H1 (cell line): ENCODE data around the gene MAP3K3. TPM values are rescaled to one million over a fixed set of nuclear protein-coding genes. Genes with fewer than 3 reads are reported as not detected.

Source experiments
- CTCF ChIA-PET: fragments of 300-600 bp; sonication (Branson Sonifier 250); formaldehyde crosslinking; loops from one replicate; lab custom pipeline; 2021; ENCODE audit not compliant: partially characterized antibody; lab: Charles Lee
- POLR2A ChIA-PET: fragments of 300-600 bp; sonication (Branson Sonifier 250); formaldehyde crosslinking; loops from one replicate; lab custom pipeline; 2021; ENCODE audit warnings: inconsistent platforms; ENCODE audit not compliant: partially characterized antibody; lab: Charles Lee
- DNase-seq, 2 experiments: peaks; one replicate each; pipeline versions ENCODE4 v3.0.0 to v3.0.0-alpha.2; 2010 to 2022; ENCODE audit warnings: low spot score in 2 of 2, low read depth in 1 of 2, mixed read lengths in 1 of 2
- FAIRE-seq: peaks from 2 replicates; lab custom pipeline; 2011; peaks lifted over from hg19 to GRCh38; lab: Jason Lieb, UNC
- H2AFZ ChIP-seq: 2 replicates; pipeline ENCODE4 v1.8.1; 2012; ENCODE audit warnings: low read length, inconsistent platforms
- H2AK5ac ChIP-seq: 2 replicates; pipeline ENCODE4 v1.6.1; 2013; ENCODE audit warnings: low read depth, low read length
- H2BK120ac ChIP-seq: replicated peaks from 2 replicates; pipeline ENCODE3; 2013; ENCODE audit warnings: low read depth, low read length, inconsistent platforms
- H2BK12ac ChIP-seq: 2 replicates; pipeline ENCODE4 v1.6.1; 2013; ENCODE audit warnings: low read depth, low read length
- H2BK15ac ChIP-seq: 2 replicates; pipeline ENCODE4 v1.6.1; 2013; ENCODE audit warnings: low read length
- H2BK20ac ChIP-seq: 2 replicates; pipeline ENCODE4 v1.6.1; 2013; ENCODE audit warnings: low read length
- H2BK5ac ChIP-seq: 2 replicates; pipeline ENCODE4 v1.6.1; 2013; ENCODE audit warnings: low read depth, low read length
- H3K14ac ChIP-seq: 2 replicates; pipeline ENCODE4 v1.6.1; 2013; ENCODE audit warnings: inconsistent platforms; ENCODE audit not compliant: insufficient read length
- H3K18ac ChIP-seq: 2 replicates; pipeline ENCODE4 v1.6.1; 2013; ENCODE audit warnings: low read length; ENCODE audit errors: extremely low read depth
- H3K23ac ChIP-seq: 2 replicates; pipeline ENCODE4 v1.6.1; 2013; ENCODE audit warnings: inconsistent platforms; ENCODE audit not compliant: insufficient read length
- H3K23me2 ChIP-seq: 2 replicates; pipeline ENCODE4 v1.6.1; 2013; ENCODE audit warnings: low read depth, low read length
- H3K27ac ChIP-seq: 2 replicates; pipeline ENCODE4 v1.6.1; 2011; ENCODE audit warnings: low read depth, low read length, inconsistent platforms
- H3K27me3 ChIP-seq, 4 experiments: replicated peaks in 1 of 4; 1 replicate in 1 of 4; 2 replicates in 3 of 4; pipeline versions ENCODE4 v1.6.1 to v1.8.1; 2011 to 2013; ENCODE audit warnings: low read length in 3 of 4, mild to moderate bottlenecking in 3 of 4, inconsistent platforms in 2 of 4, mixed read lengths in 2 of 4, moderate library complexity in 1 of 4; ENCODE audit not compliant: control insufficient read depth in 3 of 4, insufficient read depth in 3 of 4; ENCODE audit errors: extremely low read depth in 1 of 4
- H3K36me3 ChIP-seq, 4 experiments: 2 replicates each; pipeline versions ENCODE4 v1.6.1 to v1.8.1; 2011 to 2013; ENCODE audit warnings: mild to moderate bottlenecking in 4 of 4, low read length in 3 of 4, moderate library complexity in 2 of 4, control low read depth in 1 of 4, inconsistent platforms in 1 of 4; ENCODE audit not compliant: insufficient read depth in 4 of 4, control insufficient read depth in 2 of 4
- H3K4ac ChIP-seq: replicated peaks from 2 replicates; pipeline ENCODE3; 2013; ENCODE audit warnings: low read length, low read depth, mixed read lengths, inconsistent platforms; ENCODE audit not compliant: insufficient read length
- H3K4me1 ChIP-seq, 4 experiments: replicated peaks in 1 of 4; 1 replicate in 1 of 4; 2 replicates in 3 of 4; pipeline versions ENCODE4 v1.6.1 to v1.8.1; 2011 to 2013; ENCODE audit warnings: low read length in 3 of 4, inconsistent platforms in 2 of 4, mixed read lengths in 1 of 4; ENCODE audit not compliant: insufficient read depth in 4 of 4, control insufficient read depth in 3 of 4
- H3K4me2 ChIP-seq, 2 experiments: 2 replicates each; pipeline versions ENCODE4 v1.6.1 to v1.8.1; 2011 to 2013; ENCODE audit warnings: low read depth in 2 of 2, low read length in 2 of 2, control low read depth in 1 of 2, inconsistent platforms in 1 of 2, mild to moderate bottlenecking in 1 of 2; ENCODE audit not compliant: insufficient read depth in 1 of 2
- H3K4me3 ChIP-seq, 4 experiments: fragments of 200-600, 300-600 bp in 1 of 4; sonication (generic), shearing (Covaris generic), sonication (Bioruptor Twin) in 1 of 4; 2 replicates each; pipeline versions ENCODE4 v1.5.1 to v1.8.1; 2011 to 2016; ENCODE audit warnings: low read length in 4 of 4, low read depth in 3 of 4, control low read depth in 2 of 4, inconsistent platforms in 2 of 4, mild to moderate bottlenecking in 2 of 4, mixed read lengths in 1 of 4, moderate library complexity in 1 of 4; ENCODE audit not compliant: insufficient read depth in 2 of 4; ENCODE audit errors: extremely low read depth in 1 of 4
- H3K56ac ChIP-seq: replicated peaks from 2 replicates; pipeline ENCODE3; 2013; ENCODE audit warnings: low read depth, mild to moderate bottlenecking, mixed read lengths, low read length, inconsistent platforms; ENCODE audit not compliant: insufficient read length
- H3K79me1 ChIP-seq: 2 replicates; pipeline ENCODE4 v1.6.1; 2013; ENCODE audit warnings: low read depth, low read length, control low read depth
- H3K79me2 ChIP-seq, 2 experiments: 2 replicates each; pipeline versions ENCODE4 v1.6.1 to v1.8.1; 2012 to 2013; ENCODE audit warnings: low read length in 2 of 2, mild to moderate bottlenecking in 2 of 2, inconsistent platforms in 1 of 2; ENCODE audit not compliant: insufficient read depth in 2 of 2, control insufficient read depth in 1 of 2
- H3K9ac ChIP-seq, 4 experiments: replicated peaks in 1 of 4; 1 replicate in 1 of 4; 2 replicates in 3 of 4; pipeline versions ENCODE4 v1.6.1 to v1.8.1; 2011 to 2013; ENCODE audit warnings: low read depth in 3 of 4, low read length in 3 of 4, control low read depth in 2 of 4, mild to moderate bottlenecking in 2 of 4, moderate library complexity in 2 of 4, inconsistent platforms in 1 of 4; ENCODE audit errors: extremely low read depth in 1 of 4
- H3K9me3 ChIP-seq, 2 experiments: 2 replicates each; pipeline versions ENCODE4 v1.6.1 to v1.8.1; 2012 to 2013; ENCODE audit warnings: mild to moderate bottlenecking in 2 of 2, moderate library complexity in 2 of 2, control low read depth in 1 of 2, inconsistent platforms in 1 of 2, low read depth in 1 of 2, low read length in 1 of 2, mixed read lengths in 1 of 2; ENCODE audit not compliant: insufficient read depth in 2 of 2
- H4K20me1 ChIP-seq, 2 experiments: replicated peaks in 1 of 2; 2 replicates each; pipeline versions ENCODE3 to v1.8.1; 2011 to 2013; ENCODE audit warnings: inconsistent platforms in 2 of 2, low read length in 2 of 2, mild to moderate bottlenecking in 1 of 2; ENCODE audit not compliant: insufficient read depth in 2 of 2, control insufficient read depth in 1 of 2
- H4K5ac ChIP-seq: 2 replicates; pipeline ENCODE4 v1.6.1; 2013; ENCODE audit warnings: low read length, low read depth, mixed read lengths, inconsistent platforms; ENCODE audit not compliant: insufficient read length
- H4K8ac ChIP-seq: 2 replicates; pipeline ENCODE4 v1.8.0; 2013; ENCODE audit warnings: mild to moderate bottlenecking, moderate library complexity, low read length, inconsistent platforms; ENCODE audit not compliant: insufficient read depth; ENCODE audit errors: extremely low read depth
- H4K91ac ChIP-seq: replicated peaks from 2 replicates; pipeline ENCODE3; 2013; ENCODE audit warnings: low read length, mixed read lengths, inconsistent platforms; ENCODE audit not compliant: insufficient read length
- ASH2L ChIP-seq: fragments of 200-600, 300-600 bp; sonication (generic); IDR thresholded peaks from one replicate; pipeline ENCODE4 v1.7.1; 2017; ENCODE audit warnings: low read length
- ATF2 ChIP-seq: IDR thresholded peaks from 2 replicates; pipeline ENCODE4 v1.6.1; 2012; ENCODE audit warnings: low read length, inconsistent platforms
- CREB1 ChIP-seq: IDR thresholded peaks from 2 replicates; pipeline ENCODE4 v1.6.1; 2012; ENCODE audit warnings: inconsistent platforms
- FOSL1 ChIP-seq: IDR thresholded peaks from 2 replicates; pipeline ENCODE4 v1.6.1; 2011; ENCODE audit warnings: mild to moderate bottlenecking, low read depth, low read length, moderate library complexity; ENCODE audit not compliant: insufficient read depth
- KDM4A ChIP-seq: IDR thresholded peaks from one replicate; pipeline ENCODE4 v1.7.1; 2012; ENCODE audit warnings: low read depth, mild to moderate bottlenecking, moderate library complexity, low read length, inconsistent platforms; ENCODE audit not compliant: severe bottlenecking
- RXRA ChIP-seq: IDR thresholded peaks from 2 replicates; pipeline ENCODE4 v1.6.1; 2011; ENCODE audit warnings: low read depth, mild to moderate bottlenecking, low read length, moderate library complexity; ENCODE audit not compliant: insufficient read depth
- SIN3A ChIP-seq, 2 experiments: IDR thresholded peaks in 1 of 2; conservative IDR thresholded peaks in 1 of 2; 2 replicates each; pipeline ENCODE4 v1.6.1; 2011 to 2012; ENCODE audit warnings: low read length in 2 of 2, improper control_type of control experiment in 1 of 2, low read depth in 1 of 2, mild to moderate bottlenecking in 1 of 2
- SP4 ChIP-seq: IDR thresholded peaks from 2 replicates; pipeline ENCODE4 v1.6.1; 2012; ENCODE audit warnings: low read length, inconsistent platforms
- SRF ChIP-seq: IDR thresholded peaks from 2 replicates; pipeline ENCODE4 v1.6.1; 2011; ENCODE audit warnings: mild to moderate bottlenecking, low read depth, low read length, moderate library complexity
- USF2 ChIP-seq: IDR thresholded peaks from 2 replicates; pipeline ENCODE4 v1.6.1; 2011; ENCODE audit warnings: low read length, improper control_type of control experiment
- WGBS, 2 experiments: shearing (Covaris generic) in 1 of 2; methylation state at CpG; one replicate each; pipeline versions ENCODE4 v1.1.6 to v1.1.7; 2013 to 2015; ENCODE audit warnings: low lambda C conversion rate in 2 of 2, mixed read lengths in 2 of 2, inconsistent platforms in 1 of 2, low coverage in 1 of 2, missing lambda C conversion rate in 1 of 2; ENCODE audit not compliant: insufficient replicate concordance in 2 of 2, insufficient coverage in 1 of 2, insufficient read length in 1 of 2; ENCODE audit errors: extremely low coverage in 1 of 2, missing lambda C conversion rate in 1 of 2; 5-methylcytosine and 5-hydroxymethylcytosine counted together
- polyA plus RNA-seq, 7 experiments: library from polyadenylated mRNA; depleted of rRNA in 3 of 7; stranded (reverse) in 5 of 7; unstranded in 2 of 7; fragments of >200 nt in 5 of 7; fragments of 200-250 nt in 2 of 7; gene quantifications; 1 replicate in 5 of 7; 2 replicates in 1 of 7; 4 replicates in 1 of 7; pipeline versions ENCODE4 v1.2.1 to v1.2.3, GENCODE V29; 2011 to 2013; ENCODE audit warnings: missing spikeins in 2 of 7, mixed read lengths in 2 of 7
- total RNA-seq: library from RNA; stranded (reverse); fragmentation: NEBNext Ultra II Directional; extraction: Animal tissue kit (Norgen Biotek cat#: 25700); gene quantifications from 2 replicates; pipeline ENCODE4 v1.2.1, GENCODE V29; 2021

The MAP3K3 gene
- total and polyA plus RNA-seq, 2 of the 8 experiments (the other 6 are each of a cell fraction or from before 2014, with no cell fraction given): 10.3 to 21.0 TPM

GRCh38 chr17:63645775-63646487 lies 23.7 kb downstream of the MAP3K3 start:
- H3K4me1 ChIP-seq: peaks cover 0 to 12% (median 1%) of the 10 kb centered on the region in 4 experiments; a peak in 1 of 7 replicates
- 97% methylated on average over 5 of the region's 5 CpGs; no CpG with 5 or more reads in 1 of the 2 experiments for WGBS, 2 experiments
- TF ChIP-seq FOSL1 (no peak), SP4 (no peak), SRF (no peak), ASH2L (no peak), SIN3A (conservative IDR thresholded peaks at IDR 0.05 in 1 of 2, IDR thresholded peaks at IDR 0.05 in 1 of 2; ENCODE audit: low read depth in 1 of 2, low read length in 2 of 2) (no peak), RXRA (no peak), ATF2 (no peak), USF2 (no peak), KDM4A (no peak), CREB1 (no peak)

More at GRCh38 chr17:63645775-63646487, 23.7 kb downstream of the MAP3K3 start:
- Histone ChIP-seq H4K91ac (no peak overlapping the region), H3K4me2 (no peak overlapping the region), H4K20me1 (no peaks in the 10 kb centered on the region), H3K79me1 (no peaks in the 10 kb centered on the region; the same call in 1 of the 2 replicates), H2AFZ (no peak overlapping the region), H2BK5ac (no peak overlapping the region), H2BK20ac (no peak overlapping the region), H3K23ac (no peak overlapping the region), H4K8ac (no peak overlapping the region), H3K27me3 (no peaks in the 10 kb centered on the region), H3K36me3 (no peaks in the 10 kb centered on the region), H3K9ac (no peak overlapping the region), H3K14ac (no peak overlapping the region), H2BK15ac (no peak overlapping the region), H3K23me2 (no peaks in the 10 kb centered on the region), H2AK5ac (no peak overlapping the region), H2BK12ac (no peak overlapping the region), H3K56ac (no peak overlapping the region), H4K5ac (no peak overlapping the region), H3K27ac (no peak overlapping the region), H3K4ac (no peak overlapping the region), H3K79me2 (no peaks in the 10 kb centered on the region), H3K9me3 (no peaks in the 10 kb centered on the region), H2BK120ac (no peak overlapping the region), H3K4me3 (no peak overlapping the region), H3K18ac (no peak overlapping the region)
- CTCF ChIA-PET: interaction anchor here (0.6 to 1.5 kb wide), 4 partner anchors 10 to 33 kb away, joined by 3 to 4 read pairs (median 3); no protein-coding TSS in a partner anchor
- DNase-seq: no peak
- POLR2A ChIA-PET: interaction anchor here (0.5 to 1.1 kb wide), 2 partner anchors 16 to 1408 kb away, joined by 3 read pairs; no protein-coding TSS in a partner anchor
- no peak for FAIRE-seq
